H9 (cell line): ENCODE results near the gene CA11. TPM values are rescaled to one million over a fixed set of nuclear protein-coding genes. Genes with fewer than 3 reads are reported as not detected.

Experiments
- DNase-seq: peaks from one replicate; pipeline ENCODE4 v3.0.0-alpha.2; 2017
- H2AFZ ChIP-seq: one replicate; pipeline ENCODE4 v1.6.1; 2013; ENCODE audit warnings: mild to moderate bottlenecking, low read length, control low read depth, moderate library complexity
- H2AK5ac ChIP-seq: 2 replicates; pipeline ENCODE4 v1.6.1; 2013; ENCODE audit warnings: low read length, control low read depth, mixed read lengths; ENCODE audit not compliant: insufficient read length
- H2BK120ac ChIP-seq: one replicate; pipeline ENCODE4 v1.6.1; 2013; ENCODE audit warnings: low read depth, mild to moderate bottlenecking, low read length, control low read depth, inconsistent platforms; ENCODE audit not compliant: poor library complexity, severe bottlenecking
- H2BK12ac ChIP-seq: 2 replicates; pipeline ENCODE4 v1.6.1; 2013; ENCODE audit warnings: low read length, control low read depth, mixed read lengths, low read depth; ENCODE audit not compliant: insufficient read length
- H2BK15ac ChIP-seq: 2 replicates; pipeline ENCODE4 v1.6.1; 2013; ENCODE audit warnings: low read depth, low read length, control low read depth
- H2BK20ac ChIP-seq: one replicate; pipeline ENCODE4 v1.6.1; 2013; ENCODE audit warnings: low read depth, mild to moderate bottlenecking, low read length, control low read depth, inconsistent platforms; ENCODE audit not compliant: poor library complexity, severe bottlenecking
- H2BK5ac ChIP-seq: 2 replicates; pipeline ENCODE4 v1.6.1; 2013; ENCODE audit warnings: low read length, control low read depth, mixed read lengths; ENCODE audit not compliant: insufficient read length
- H3K14ac ChIP-seq: 2 replicates; pipeline ENCODE4 v1.6.1; 2013; ENCODE audit warnings: low read length, control low read depth; ENCODE audit not compliant: insufficient read depth
- H3K18ac ChIP-seq: 2 replicates; pipeline ENCODE4 v1.6.1; 2013; ENCODE audit warnings: low read depth, mild to moderate bottlenecking, mixed read lengths, low read length, control low read depth; ENCODE audit not compliant: insufficient read length
- H3K23ac ChIP-seq: 2 replicates; pipeline ENCODE4 v1.6.1; 2013; ENCODE audit warnings: low read length, control low read depth, mixed read lengths, low read depth; ENCODE audit not compliant: insufficient read length
- H3K23me2 ChIP-seq: 2 replicates; pipeline ENCODE4 v1.6.1; 2013; ENCODE audit warnings: low read depth, mild to moderate bottlenecking, mixed read lengths, low read length, control low read depth; ENCODE audit not compliant: insufficient read length, poor library complexity, severe bottlenecking
- H3K27ac ChIP-seq: 2 replicates; pipeline ENCODE4 v1.5.1; 2013; ENCODE audit warnings: low read length, control low read depth, mixed read lengths, low read depth; ENCODE audit not compliant: insufficient read length
- H3K27me3 ChIP-seq: 2 replicates; pipeline ENCODE4 v1.6.1; 2013; ENCODE audit warnings: low read length, control low read depth, inconsistent platforms; ENCODE audit not compliant: insufficient read depth
- H3K4ac ChIP-seq: 2 replicates; pipeline ENCODE4 v1.6.1; 2013; ENCODE audit warnings: low read depth, mild to moderate bottlenecking, control low read depth, inconsistent platforms, low read length, moderate library complexity
- H3K4me1 ChIP-seq: 2 replicates; pipeline ENCODE4 v1.6.1; 2013; ENCODE audit warnings: low read length, control low read depth, inconsistent platforms; ENCODE audit not compliant: insufficient read depth
- H3K4me2 ChIP-seq: 2 replicates; pipeline ENCODE4 v1.6.1; 2013; ENCODE audit warnings: low read length, control low read depth, mixed read lengths; ENCODE audit not compliant: insufficient read length, insufficient read depth
- H3K56ac ChIP-seq: 2 replicates; pipeline ENCODE4 v1.6.1; 2013; ENCODE audit warnings: low read depth, mild to moderate bottlenecking, mixed read lengths, low read length, control low read depth; ENCODE audit not compliant: insufficient read length
- H3K79me1 ChIP-seq: 2 replicates; pipeline ENCODE4 v1.6.1; 2013; ENCODE audit warnings: low read depth, mild to moderate bottlenecking, moderate library complexity, low read length, control low read depth, inconsistent platforms; ENCODE audit not compliant: insufficient read depth, poor library complexity, severe bottlenecking
- H3K79me2 ChIP-seq: 2 replicates; pipeline ENCODE4 v1.6.1; 2013; ENCODE audit warnings: low read length, control low read depth, inconsistent platforms; ENCODE audit not compliant: insufficient read depth
- H3K9ac ChIP-seq: 2 replicates; pipeline ENCODE4 v1.6.1; 2013; ENCODE audit warnings: low read length, control low read depth, mixed read lengths; ENCODE audit not compliant: insufficient read length; ENCODE audit errors: extremely low read depth
- H3K9me3 ChIP-seq: one replicate; pipeline ENCODE4 v1.6.1; 2013; ENCODE audit warnings: low read depth, low read length, inconsistent platforms; ENCODE audit not compliant: control insufficient read depth
- H3T11ph ChIP-seq: one replicate; pipeline ENCODE4 v1.6.1; 2013; ENCODE audit warnings: mild to moderate bottlenecking, low read length, control low read depth, inconsistent platforms
- H4K20me1 ChIP-seq: one replicate; pipeline ENCODE4 v1.6.1; 2013; ENCODE audit not compliant: control insufficient read depth, insufficient read length, insufficient read depth
- H4K5ac ChIP-seq: 2 replicates; pipeline ENCODE4 v1.6.1; 2013; ENCODE audit warnings: low read depth, mild to moderate bottlenecking, mixed read lengths, low read length, control low read depth; ENCODE audit not compliant: insufficient read length
- H4K8ac ChIP-seq: replicated peaks from 2 replicates; pipeline ENCODE4 v1.6.1; 2013; ENCODE audit warnings: low read length, control low read depth, mixed read lengths, low read depth; ENCODE audit not compliant: insufficient read length
- H4K91ac ChIP-seq: 2 replicates; pipeline ENCODE4 v1.6.1; 2013; ENCODE audit warnings: low read depth, mild to moderate bottlenecking, moderate library complexity, mixed read lengths, low read length, control low read depth; ENCODE audit not compliant: insufficient read length
- H3K27ac Mint-ChIP-seq, 3 experiments: 2 replicates in 2 of 3; 3 replicates in 1 of 3; pipeline ENCODE4 v1.8.0; 2020 to 2021; ENCODE audit warnings: mixed read lengths in 3 of 3, mild to moderate bottlenecking in 1 of 3, moderate library complexity in 1 of 3
- H3K27me3 Mint-ChIP-seq: 2 replicates; pipeline ENCODE4 v1.8.0; 2021; ENCODE audit warnings: low read depth, mild to moderate bottlenecking, moderate library complexity, mixed read lengths
- H3K36me3 Mint-ChIP-seq, 3 experiments: 2 replicates in 2 of 3; 3 replicates in 1 of 3; pipeline ENCODE4 v1.8.0; 2020 to 2021; ENCODE audit warnings: low read depth in 3 of 3, mixed read lengths in 3 of 3; ENCODE audit not compliant: insufficient read depth in 1 of 3
- H3K4me1 Mint-ChIP-seq, 2 experiments: 2 replicates each; pipeline ENCODE4 v1.8.0; 2020; ENCODE audit warnings: mixed read lengths in 2 of 2
- H3K4me3 Mint-ChIP-seq, 2 experiments: 2 replicates in 1 of 2; 3 replicates in 1 of 2; pipeline ENCODE4 v1.8.0; 2020 to 2021; ENCODE audit warnings: mild to moderate bottlenecking in 2 of 2, mixed read lengths in 2 of 2, moderate library complexity in 1 of 2
- H3K9me3 Mint-ChIP-seq, 2 experiments: 2 replicates in 1 of 2; 3 replicates in 1 of 2; pipeline ENCODE4 v1.8.0; 2020; ENCODE audit warnings: mild to moderate bottlenecking in 2 of 2, mixed read lengths in 2 of 2, moderate library complexity in 1 of 2
- WGBS: extraction: QIAGEN DNeasy Blood & Tissue Kit; methylation state at CpG from one replicate; pipeline ENCODE4 v1.1.7; 2013; ENCODE audit warnings: missing lambda C conversion rate, low lambda C conversion rate, mixed read lengths; ENCODE audit not compliant: insufficient read length; ENCODE audit errors: extremely low coverage; 5-methylcytosine and 5-hydroxymethylcytosine counted together
- total RNA-seq: library from RNA; stranded (reverse); gene quantifications from 2 replicates; pipeline ENCODE4 v1.2.1, GENCODE V29; 2021
- TF ChIP-seq, protein P1 (sequence below): fragments of 200-600 bp; sonication (generic); conservative IDR thresholded peaks from 3 replicates; pipeline ENCODE4 v1.8.0; 2021; ENCODE audit warnings: antibody characterized with exemption, mild to moderate bottlenecking

The CA11 gene
- total RNA-seq, 1 experiment from 2014 or later: 107 TPM

DNA sequence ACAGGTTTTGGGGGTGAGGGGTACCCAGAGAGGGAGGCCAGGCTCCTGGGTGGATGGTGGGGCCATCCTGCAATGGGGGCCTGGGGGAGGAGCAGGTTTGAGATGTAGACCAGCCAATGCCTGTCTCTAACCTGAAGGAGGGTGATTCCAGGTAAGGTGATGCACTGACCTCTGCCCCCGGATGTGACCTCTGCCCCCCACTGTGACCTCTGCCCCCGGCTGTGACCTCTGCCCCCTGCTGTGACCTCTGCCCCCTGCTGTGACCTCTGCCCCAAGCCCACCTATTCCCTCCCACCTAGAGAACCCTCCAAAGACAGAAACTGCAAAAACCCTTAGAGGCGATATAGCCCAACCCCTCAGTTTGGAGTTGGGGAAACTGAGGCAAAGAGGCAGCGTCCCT, 49.8 kb downstream of the CA11 start:
- no peak overlapping the region for H3K4me3 Mint-ChIP-seq
- WGBS: no CpG with 5 or more reads among the region's 4 CpGs
- Histone ChIP-seq H3K18ac (no peak overlapping the region), H3K9me3 (no peaks in the 10 kb centered on the region), H4K8ac (no peak overlapping the region), H3K27ac (no peak overlapping the region), H3K56ac (no peak overlapping the region), H4K20me1 (no peaks in the 10 kb centered on the region), H2BK12ac (no peak overlapping the region), H3K9ac (no peak overlapping the region), H3K14ac (no peak overlapping the region), H3K27me3 (no peaks in the 10 kb centered on the region), H3K4ac (no peak overlapping the region), H2BK20ac (no peak overlapping the region), H4K5ac (no peak overlapping the region), H2BK5ac (no peak overlapping the region), H3T11ph (no peak overlapping the region), H3K23ac (no peak overlapping the region), H3K23me2 (no peaks in the 10 kb centered on the region), H3K79me2 (no peaks in the 10 kb centered on the region), H2AK5ac (no peak overlapping the region), H3K79me1 (no peaks in the 10 kb centered on the region), H2AFZ (no peak overlapping the region), H4K91ac (no peak overlapping the region), H3K4me2 (no peak overlapping the region), H3K4me1 (no peaks in the 10 kb centered on the region), H2BK120ac (no peak overlapping the region), H2BK15ac (no peak overlapping the region)
- no peak overlapping the region; a peak in 1 of 7 replicates for H3K27ac Mint-ChIP-seq
- H3K36me3 Mint-ChIP-seq: no peaks in the 10 kb centered on the region; a peak in 1 of 7 replicates
- no peak for DNase-seq
- H3K9me3 Mint-ChIP-seq: no peaks in the 10 kb centered on the region
- no peaks in the 10 kb centered on the region for H3K4me1 Mint-ChIP-seq
- TF ChIP-seq, protein P1, sequence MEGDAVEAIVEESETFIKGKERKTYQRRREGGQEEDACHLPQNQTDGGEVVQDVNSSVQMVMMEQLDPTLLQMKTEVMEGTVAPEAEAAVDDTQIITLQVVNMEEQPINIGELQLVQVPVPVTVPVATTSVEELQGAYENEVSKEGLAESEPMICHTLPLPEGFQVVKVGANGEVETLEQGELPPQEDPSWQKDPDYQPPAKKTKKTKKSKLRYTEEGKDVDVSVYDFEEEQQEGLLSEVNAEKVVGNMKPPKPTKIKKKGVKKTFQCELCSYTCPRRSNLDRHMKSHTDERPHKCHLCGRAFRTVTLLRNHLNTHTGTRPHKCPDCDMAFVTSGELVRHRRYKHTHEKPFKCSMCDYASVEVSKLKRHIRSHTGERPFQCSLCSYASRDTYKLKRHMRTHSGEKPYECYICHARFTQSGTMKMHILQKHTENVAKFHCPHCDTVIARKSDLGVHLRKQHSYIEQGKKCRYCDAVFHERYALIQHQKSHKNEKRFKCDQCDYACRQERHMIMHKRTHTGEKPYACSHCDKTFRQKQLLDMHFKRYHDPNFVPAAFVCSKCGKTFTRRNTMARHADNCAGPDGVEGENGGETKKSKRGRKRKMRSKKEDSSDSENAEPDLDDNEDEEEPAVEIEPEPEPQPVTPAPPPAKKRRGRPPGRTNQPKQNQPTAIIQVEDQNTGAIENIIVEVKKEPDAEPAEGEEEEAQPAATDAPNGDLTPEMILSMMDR: no peak
- H3K27me3 Mint-ChIP-seq: peaks cover 6% of the 10 kb centered on the region
